ENCODE measurements around the gene RBM10.

Gene RBM10

GRCh38 chrX:47158781-47159180 lies 13.8 kb downstream of the RBM10 start:
- Histone ChIP-seq H3K79me2 (ENCODE audit: control insufficient read depth, low read length) (peaks cover 88% of the 10 kb centered on the region), H3K4me3 (ENCODE audit: low read length) (no peak overlapping the region), H3K9me3 (ENCODE audit: control insufficient read depth, insufficient read depth, low read length) (no peaks in the 10 kb centered on the region), H3K36me3 (ENCODE audit: control insufficient read depth, low read length) (peaks cover 24% of the 10 kb centered on the region), H3K9me2 (replicated peaks; ENCODE audit: control insufficient read depth, low read length) (no peaks in the 10 kb centered on the region), H3K27ac (ENCODE audit: low read depth, low read length) (no peak overlapping the region), H4K20me1 (ENCODE audit: control insufficient read depth, insufficient read depth, low read depth, low read length) (no peaks in the 10 kb centered on the region), H3K4me1 (ENCODE audit: control insufficient read depth, low read length) (no peaks in the 10 kb centered on the region), H3K27me3 (ENCODE audit: control insufficient read depth, low read length) (no peaks in the 10 kb centered on the region), H3F3A (ENCODE audit: control insufficient read depth, insufficient read depth) (no peaks in the 10 kb centered on the region), H3K4me2 (ENCODE audit: low read length) (no peak overlapping the region)
- TF ChIP-seq EZH2phosphoT487 (IDR thresholded peaks at IDR 0.05; ENCODE audit: borderline replicate concordance, low read length) (no peak), CTCF (IDR thresholded peaks at IDR 0.05; ENCODE audit: low read depth, low read length, poor library complexity, severe bottlenecking) (no peak)

GRCh38 chrX:47160781-47161180 lies 15.8 kb downstream of the RBM10 start:
- Histone ChIP-seq H3K27me3 (ENCODE audit: control insufficient read depth, low read length) (no peaks in the 10 kb centered on the region), H3K4me3 (ENCODE audit: low read length) (no peak overlapping the region), H3K79me2 (ENCODE audit: control insufficient read depth, low read length) (peaks cover 85% of the 10 kb centered on the region), H3K9me2 (replicated peaks; ENCODE audit: control insufficient read depth, low read length) (no peaks in the 10 kb centered on the region), H3K9me3 (ENCODE audit: control insufficient read depth, insufficient read depth, low read length) (no peaks in the 10 kb centered on the region), H4K20me1 (ENCODE audit: control insufficient read depth, insufficient read depth, low read depth, low read length) (no peaks in the 10 kb centered on the region), H3K4me2 (ENCODE audit: low read length) (no peak overlapping the region), H3K36me3 (ENCODE audit: control insufficient read depth, low read length) (peaks cover 28% of the 10 kb centered on the region), H3K27ac (ENCODE audit: low read depth, low read length) (no peak overlapping the region), H3K4me1 (ENCODE audit: control insufficient read depth, low read length) (no peaks in the 10 kb centered on the region), H3F3A (ENCODE audit: control insufficient read depth, insufficient read depth) (no peaks in the 10 kb centered on the region)
- TF ChIP-seq EZH2phosphoT487 (IDR thresholded peaks at IDR 0.05; ENCODE audit: borderline replicate concordance, low read length): no peak
- TF ChIP-seq CTCF (IDR thresholded peaks at IDR 0.05; ENCODE audit: low read depth, low read length, poor library complexity, severe bottlenecking): no peak

- Histone ChIP-seq H3K9me2 (replicated peaks; ENCODE audit: control insufficient read depth, low read length) (no peaks in the 10 kb centered on the region), H3K79me2 (ENCODE audit: control insufficient read depth, low read length) (peaks cover 72% of the 10 kb centered on the region)
These were observed 18.0 kb downstream of the RBM10 start for GRCh38 chrX:47162927-47163583.

More at GRCh38 chrX:47162927-47163583, 18.0 kb downstream of the RBM10 start:
- Histone ChIP-seq H3K36me3 (ENCODE audit: control insufficient read depth, low read length) (peaks cover 13% of the 10 kb centered on the region), H3K4me3 (ENCODE audit: low read length) (no peak overlapping the region), H3K4me2 (ENCODE audit: low read length) (no peak overlapping the region), H3K27me3 (ENCODE audit: control insufficient read depth, low read length) (no peaks in the 10 kb centered on the region), H4K20me1 (ENCODE audit: control insufficient read depth, insufficient read depth, low read depth, low read length) (no peaks in the 10 kb centered on the region), H3K9me3 (ENCODE audit: control insufficient read depth, insufficient read depth, low read length) (no peaks in the 10 kb centered on the region), H3K27ac (ENCODE audit: low read depth, low read length) (no peak overlapping the region), H3F3A (ENCODE audit: control insufficient read depth, insufficient read depth) (no peaks in the 10 kb centered on the region), H3K4me1 (ENCODE audit: control insufficient read depth, low read length) (no peaks in the 10 kb centered on the region)
- no peak for TF ChIP-seq EZH2phosphoT487 (IDR thresholded peaks at IDR 0.05; ENCODE audit: borderline replicate concordance, low read length)
- no peak for TF ChIP-seq CTCF (IDR thresholded peaks at IDR 0.05; ENCODE audit: low read depth, low read length, poor library complexity, severe bottlenecking)
